Suppressor macrophage treated with lipopolysaccharide for 4 hours (primary cell): ENCODE results near the gene TGFBR3.
"Not testable (repeated sequence)": the region's sequence is repeated elsewhere in the genome, so short reads cannot be mapped to it uniquely, and the experiment has no call there.

Experiments used
- DNase-seq: peaks from one replicate; pipeline ENCODE4 v3.0.0-alpha.2; 2020

TGFBR3 gene

DNA sequence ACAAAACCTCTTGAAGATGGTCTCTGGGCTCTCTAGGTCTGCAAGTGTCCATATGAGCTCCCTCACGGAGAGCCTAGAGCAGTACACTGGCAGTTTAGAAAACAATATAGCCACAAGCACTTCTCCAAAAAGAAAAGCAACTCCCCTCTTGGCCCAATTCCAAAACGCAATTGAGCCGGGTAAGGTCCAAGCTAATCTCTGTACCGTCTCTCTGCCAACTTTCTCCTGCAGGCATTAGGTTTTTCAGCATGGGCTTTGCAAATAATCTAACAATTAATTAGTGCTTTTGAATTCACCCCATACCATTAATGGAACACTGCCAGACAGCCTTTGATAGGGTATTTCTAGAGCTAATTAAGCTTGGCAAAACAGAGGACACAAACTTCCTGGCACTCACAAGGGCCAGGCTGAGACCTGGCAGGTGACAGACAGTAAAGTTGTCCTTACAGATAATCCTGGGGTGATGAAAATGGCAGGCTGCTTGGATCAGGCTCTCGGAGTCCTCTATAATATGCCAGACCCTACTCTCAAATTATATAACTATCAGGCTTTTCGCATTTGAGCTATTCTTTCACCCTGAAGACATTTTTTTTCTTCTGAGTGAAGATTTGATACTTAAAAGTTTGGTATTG, 39.8 kb downstream of the TGFBR3 start:
- DNase-seq = peak; percentile 11

DNA sequence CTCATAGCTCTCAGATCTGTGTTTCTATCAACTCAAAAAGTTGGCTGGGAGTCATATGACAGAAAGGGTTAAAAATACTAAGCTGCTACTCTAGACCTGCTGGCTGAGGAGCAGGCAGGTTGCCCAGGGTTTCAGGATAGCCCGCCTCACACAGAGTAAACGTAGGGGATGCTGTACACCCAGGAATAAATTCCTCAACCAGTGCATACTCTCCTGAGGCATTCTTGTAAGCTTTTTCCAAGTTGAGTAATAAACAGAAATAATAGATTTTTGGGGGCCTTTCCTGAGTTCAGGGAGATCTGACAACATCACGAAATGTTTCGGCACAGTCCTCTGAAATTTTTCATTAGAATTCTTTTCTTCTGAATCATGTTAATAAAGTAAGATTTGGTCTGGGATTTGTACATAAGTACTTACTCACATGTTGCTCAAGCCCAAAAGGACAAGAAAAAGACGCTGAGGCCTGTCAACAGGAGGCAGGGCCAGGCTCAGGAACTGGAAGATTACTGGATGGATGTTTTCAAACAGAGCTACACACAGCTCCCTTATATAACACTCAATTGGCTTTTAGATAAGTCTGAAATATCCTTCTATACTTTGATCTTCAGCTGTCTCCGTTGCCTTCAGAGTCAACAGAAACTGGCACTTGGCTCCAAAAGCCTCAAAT, 41.0 kb downstream of the TGFBR3 start:
- no peak for DNase-seq

DNA sequence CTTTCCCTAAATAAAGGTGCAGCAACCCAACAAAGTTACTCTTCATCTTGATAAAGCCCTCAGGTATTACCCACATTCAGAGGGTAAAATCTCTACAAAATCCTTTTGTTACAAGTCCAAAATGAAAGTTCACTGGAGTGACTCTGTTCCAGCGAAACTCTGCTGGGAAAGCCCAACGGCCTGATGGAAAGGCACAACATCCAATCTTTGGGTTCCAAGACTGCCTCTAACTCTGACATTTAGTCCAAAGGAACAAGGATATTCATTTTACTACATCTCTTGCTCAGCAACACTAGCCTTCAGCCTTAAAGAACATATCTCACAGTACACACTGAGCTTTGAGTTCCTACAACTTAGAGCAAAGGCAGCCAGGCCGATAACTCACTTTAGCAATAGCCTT, 42.1 kb downstream of the TGFBR3 start:
- DNase-seq = no peak

DNA sequence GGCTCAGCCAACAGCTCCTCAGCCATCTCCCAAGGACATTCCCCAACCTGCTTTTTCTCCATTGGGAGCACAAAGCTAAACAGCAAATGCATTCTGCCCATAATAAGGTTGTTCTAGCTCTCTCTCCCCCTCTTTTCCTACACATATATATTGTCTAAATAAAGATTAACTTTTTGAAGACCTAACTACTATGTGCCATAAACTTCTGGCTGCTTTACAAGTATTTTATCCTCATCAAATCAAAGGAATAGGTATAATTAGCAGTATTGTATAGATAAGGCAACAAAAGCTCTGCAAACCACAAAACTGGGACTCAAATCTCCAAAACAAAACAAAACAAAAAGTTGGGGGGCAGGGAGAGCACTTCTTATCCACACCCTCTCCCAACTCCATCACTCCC, 43.4 kb downstream of the TGFBR3 start:
- DNase-seq = no peak

DNA sequence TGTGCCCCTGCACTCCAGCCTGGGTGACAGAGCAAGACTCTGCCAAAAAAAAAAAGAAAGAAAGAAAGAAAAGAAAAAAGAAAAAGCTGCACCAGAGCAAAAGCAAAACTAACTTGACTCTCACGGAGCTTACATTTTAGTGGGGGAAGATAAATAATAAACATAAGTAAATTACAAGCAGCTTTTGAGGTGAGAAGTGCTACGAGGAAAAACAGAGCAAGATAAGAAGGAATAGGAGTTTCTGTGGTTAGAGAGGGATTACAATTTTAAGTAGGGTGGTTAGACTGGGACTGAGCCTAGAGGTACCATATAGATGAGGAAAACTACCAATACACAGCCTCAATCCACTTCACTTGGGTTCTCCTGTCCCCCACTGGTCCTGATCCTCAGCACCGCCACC, 43.9 kb downstream of the TGFBR3 start:
- no peak for DNase-seq

DNA sequence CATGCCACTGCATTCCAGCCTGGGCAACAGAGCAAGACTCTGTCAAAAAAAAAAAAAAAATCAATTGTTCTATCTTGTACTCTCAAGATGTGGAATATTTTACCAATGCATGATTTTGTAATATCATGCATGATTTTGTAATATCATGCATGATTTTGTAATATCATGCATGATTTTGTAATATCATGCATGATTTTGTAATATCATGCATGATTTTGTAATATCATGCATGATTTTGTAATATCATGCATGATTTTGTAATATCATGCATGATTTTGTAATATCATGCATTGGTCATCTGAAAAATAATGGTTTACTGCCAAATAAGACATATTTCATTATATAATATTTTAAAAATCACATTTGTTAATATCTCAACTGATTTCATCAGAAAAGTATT, 45.7 kb downstream of the TGFBR3 start:
- not testable (repeated sequence) for DNase-seq

DNA sequence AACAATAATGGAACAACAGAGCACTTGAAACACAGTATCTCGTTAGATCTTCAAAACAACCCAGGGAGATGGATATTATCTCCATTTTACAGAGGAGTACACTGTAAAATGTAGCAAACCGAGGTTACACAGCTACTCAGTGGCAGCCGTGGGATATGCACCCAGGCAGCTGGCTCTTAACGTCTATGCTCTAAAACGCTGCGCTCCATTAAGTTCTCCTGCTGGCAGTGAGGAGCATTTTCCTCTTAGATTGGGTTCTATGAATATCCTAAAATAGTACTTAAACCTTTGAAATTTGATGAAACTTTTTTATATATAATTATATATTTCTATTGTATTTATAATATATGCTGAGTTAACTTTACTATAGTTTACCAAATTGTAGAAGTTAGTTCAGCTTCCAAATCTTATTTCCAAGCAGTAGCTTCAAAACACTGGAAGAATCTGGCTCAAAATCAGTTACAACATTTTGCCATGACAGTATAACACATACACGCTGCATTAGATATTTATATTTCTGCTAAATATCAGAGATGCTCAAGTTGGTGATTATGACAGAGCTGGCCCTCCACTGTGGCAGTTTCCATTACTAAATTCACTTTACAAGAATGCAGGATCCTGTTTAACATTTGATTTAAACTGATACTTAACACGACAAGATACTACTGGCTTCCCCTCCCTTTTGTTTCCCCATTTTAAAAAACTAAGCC, 49.5 kb downstream of the TGFBR3 start:
- no peak for DNase-seq

DNA sequence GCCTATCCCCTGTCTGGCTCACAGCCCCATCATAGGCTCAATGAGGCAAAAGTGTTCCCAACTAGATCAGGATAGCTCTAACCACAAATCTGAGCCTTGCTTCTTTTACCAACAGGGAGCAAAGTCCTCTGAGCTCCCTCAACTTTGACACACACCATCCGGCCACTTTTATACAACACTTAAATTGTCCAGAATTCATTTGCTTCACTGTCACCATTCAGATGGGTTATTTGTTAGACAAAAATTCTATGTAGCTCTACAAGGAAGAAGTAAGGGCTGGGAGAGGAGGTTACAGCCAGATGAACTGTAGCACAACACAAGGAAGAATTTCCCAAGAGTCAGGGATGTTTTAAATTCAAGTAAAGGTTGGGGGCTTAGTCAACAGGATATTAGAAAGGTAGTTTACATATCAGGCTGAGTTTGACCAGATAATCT, 50.8 kb downstream of the TGFBR3 start:
- DNase-seq = no peak

DNA sequence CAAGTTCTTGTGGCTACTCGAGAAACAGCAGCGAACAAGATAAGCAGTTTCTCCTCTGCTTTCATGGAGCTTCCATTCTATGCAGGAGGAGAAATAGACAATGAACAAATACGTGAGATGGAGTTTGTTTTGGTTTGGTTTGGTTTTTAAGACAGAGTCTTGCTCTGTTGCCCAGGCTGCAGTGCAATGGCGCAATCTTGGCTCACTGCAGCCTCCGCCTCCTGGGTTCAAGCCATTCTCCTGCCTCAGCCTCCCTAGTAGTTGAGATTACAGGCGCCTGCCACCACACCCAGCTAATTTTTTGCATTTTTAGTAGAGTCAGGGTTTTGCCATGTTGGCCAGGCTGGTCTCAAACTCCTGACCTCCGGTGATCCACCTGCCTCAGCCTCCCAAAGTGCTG, 51.4 kb downstream of the TGFBR3 start:
- DNase-seq = not testable (repeated sequence)

DNA sequence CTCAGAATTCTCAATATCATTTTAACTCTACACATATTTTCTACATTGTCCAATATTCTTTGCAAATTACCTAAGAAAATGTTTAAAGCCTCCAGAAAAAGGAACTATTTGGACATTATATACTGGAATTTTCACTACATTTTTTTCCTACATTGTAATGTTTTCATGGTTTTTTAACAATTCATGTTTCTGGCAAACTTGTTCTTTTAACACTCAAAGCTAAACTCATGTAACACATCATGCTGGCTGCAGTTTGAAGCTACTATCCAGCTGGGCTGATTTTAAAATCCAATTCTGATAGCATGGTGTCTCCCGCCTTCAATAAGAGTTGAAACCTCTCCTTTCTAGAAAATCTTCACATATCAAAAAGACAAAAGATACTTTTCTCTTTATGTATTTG, 52.0 kb downstream of the TGFBR3 start:
- no peak for DNase-seq

DNA sequence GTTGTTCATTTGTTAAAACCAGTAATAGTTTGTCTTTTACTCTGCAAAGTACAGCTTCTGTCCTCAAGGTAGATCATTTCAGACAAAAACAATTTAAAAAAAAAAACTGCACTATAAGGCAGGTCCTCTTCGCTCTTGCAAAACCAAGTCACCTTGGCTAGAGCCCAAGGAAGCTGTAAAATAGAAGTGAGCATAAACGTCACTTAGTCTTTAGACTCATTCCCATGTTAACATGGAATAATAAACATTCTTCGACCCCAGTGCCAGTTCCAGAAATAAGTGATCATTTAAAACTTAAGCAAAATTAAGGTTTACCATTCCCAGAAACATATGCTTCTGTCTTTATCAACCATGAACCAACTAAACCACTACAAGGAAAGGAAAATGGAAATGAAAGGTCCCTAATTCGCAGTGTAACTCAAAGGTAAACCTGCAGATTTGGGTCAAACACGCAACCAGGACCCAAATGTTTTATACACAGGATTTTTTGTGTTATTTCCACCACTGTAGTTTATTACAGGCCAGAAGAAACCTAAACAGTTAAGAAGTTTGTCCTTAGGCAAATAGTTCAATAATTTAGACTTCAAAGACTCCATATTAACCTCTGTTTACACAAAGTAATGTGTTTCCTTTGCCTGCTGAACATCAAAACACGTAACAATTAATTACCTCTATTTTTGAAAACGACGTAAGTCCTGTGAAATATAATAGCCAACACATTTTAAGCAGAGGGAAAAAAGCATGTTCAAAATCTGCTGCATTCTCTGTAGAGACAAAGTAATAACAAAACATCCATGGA, 54.6 kb downstream of the TGFBR3 start:
- no peak for DNase-seq

DNA sequence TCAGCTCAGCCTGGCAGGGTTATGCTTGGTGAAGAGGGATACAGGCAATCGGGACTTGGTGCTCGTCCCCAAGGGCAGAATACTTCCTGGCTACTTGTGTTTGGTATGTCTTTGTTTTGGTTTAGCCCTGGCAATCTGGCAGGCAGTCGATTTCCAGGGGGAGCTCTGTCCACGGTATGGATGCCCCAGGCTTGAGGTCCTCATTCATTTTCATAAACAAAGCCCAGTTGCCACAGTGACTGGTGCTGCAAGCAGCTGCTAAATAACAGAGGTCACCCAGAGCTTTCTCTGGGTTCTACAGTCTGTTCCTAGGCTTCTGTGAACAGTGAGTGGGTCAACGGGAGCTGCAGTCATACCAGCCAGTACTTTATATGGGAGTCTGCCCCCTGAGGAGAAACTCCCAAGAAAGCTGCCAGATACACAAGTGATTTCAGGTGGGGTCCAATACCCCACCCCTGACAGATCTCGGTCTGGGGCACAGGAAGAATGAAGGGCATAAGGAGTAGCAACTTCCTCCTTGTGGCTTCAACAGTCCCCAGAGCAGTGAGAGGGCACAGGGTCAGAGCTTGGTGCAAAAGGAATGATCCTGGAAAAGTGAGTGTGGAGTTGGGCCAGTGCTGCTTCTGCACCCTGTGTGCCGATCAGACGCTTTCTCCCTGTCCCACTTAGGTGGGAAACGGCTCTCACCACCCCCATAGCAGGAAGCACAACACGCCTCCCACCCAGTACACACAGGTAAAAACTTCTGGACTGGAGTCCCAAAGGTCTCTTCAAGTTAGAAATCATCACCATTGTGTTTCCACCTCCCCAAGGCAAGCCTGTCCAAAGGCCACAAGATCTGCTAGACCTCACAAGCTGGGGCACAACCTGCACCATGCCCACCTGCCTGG, 55.5 kb downstream of the TGFBR3 start:
- DNase-seq = no peak

DNA sequence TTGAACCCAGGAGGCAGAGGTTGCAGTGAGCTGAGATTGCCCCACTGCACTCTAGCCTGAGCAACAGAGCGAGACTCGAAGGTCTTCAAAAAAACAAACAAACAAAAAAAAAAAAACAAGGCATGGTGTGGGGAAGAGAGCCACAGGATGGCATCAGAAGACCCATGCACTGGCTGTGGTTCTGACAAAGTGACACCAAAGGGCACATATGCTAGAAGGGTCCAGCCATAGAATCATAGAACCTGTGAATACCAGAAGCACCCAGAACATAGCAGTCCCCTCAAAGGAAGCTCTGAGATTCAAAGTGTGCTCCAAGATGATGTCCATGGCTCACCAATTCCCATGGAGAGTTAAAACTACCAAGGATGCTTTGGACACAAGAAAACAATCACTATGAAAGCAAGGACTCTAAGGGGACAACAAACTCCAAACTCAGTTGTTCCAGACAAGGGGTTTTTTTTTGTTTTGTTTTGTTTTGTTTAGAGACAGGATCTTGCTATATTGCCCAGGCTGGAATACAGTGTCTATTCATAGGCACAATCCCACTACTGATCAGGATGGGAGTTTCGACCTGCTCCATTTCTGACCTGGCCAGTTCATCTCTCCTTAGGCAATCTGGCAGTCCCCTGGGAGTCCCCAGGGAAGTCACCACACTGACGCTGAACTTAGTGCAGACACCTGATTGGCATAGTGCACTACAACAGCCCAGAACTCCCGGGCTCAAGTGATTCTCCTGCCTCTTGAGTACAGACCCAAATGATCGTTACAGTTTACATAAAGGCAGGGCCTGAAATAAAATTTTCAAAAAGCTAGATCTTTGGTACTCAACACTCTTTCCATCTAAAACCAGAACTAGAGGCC, 56.4 kb downstream of the TGFBR3 start:
- DNase-seq = no peak

DNA sequence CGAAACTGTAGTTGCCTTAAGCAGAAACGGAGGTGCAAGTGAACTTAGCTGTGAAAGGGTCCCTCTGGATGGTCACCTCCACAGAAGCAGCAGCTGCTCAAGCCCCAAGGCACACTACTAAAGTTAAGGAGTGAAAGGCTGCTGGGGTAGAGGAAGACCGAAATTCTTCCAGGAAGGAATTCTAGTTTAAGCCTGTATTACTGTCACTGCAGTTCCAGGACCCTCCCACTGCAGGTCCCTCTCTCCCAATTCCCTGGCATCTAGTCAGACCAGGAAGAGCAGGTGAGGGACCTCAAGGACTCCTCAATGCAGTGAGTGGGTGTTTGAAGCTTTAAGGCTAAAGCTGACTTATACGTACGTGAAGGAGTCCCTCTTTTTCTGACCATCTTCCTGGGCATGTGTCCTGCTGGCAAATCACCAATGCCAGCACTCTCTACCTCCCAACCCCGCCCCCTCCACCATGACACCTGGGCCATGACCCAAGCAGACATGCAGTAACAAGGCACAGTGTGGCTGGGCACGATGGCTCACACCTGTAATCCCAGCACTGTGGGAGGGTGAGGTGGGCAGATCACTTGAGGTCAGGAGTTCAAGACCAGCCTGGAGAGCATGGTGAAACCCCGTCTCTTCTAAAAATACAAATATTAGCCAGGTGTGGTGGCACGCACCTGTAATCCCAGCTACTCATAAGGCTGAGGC, 57.2 kb downstream of the TGFBR3 start:
- DNase-seq = no peak

DNA sequence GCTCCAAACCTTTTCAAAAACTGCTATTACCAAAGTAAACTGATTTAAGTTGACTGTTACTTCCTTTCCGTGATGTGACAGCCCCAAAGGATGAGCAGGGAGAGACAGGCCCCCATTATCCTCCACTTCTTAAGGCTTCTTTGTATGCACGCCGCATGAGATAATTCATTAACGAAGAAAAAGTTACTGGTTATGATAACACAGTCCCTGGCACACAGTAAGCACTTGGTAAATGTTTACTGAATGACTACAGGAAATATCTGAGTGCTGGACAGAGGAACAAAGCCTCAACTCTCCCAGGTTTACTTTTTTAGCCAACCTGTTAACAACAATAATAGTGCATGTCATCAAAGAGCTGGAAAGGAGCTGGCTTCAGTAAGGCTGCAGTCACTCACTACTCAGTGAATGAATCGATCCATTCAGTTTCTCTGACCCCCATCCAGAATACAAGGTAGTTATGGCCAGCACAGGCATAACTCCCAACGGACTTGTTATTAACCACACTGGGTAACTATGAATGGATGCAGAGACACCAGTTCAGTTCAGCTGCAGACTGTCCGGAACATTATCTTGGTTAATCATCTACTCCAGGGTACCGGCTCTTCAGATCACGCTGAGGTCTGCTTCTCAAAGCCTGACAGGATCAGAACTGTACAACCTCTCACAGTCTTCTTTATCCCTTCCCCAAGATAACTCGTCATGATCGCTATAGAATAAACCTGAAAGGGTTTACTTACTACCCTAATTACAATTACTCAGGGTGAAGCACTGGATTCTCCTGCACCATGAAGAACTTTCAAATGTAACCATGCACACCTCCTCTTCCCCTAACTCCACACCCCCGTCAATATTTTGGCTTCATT, 58.3 kb downstream of the TGFBR3 start:
- no peak for DNase-seq

DNA sequence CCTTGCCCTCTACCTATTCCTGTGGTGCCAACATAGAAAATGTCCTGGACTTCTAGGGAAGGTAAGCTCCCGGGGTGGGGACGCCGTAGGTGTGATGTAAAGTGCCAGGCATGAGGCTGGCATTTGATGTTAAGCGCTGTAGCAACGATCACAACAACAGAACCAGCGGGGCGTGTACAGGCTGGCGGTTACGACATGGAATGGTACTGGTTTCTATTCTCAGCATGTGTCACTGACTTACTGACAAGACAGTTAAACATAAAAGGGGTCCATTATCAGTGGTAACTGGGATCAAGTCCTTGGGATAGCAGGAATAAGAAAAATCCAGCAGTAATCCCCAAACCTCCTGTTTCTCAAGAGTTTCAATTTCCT, 58.9 kb downstream of the TGFBR3 start:
- DNase-seq = no peak

DNA sequence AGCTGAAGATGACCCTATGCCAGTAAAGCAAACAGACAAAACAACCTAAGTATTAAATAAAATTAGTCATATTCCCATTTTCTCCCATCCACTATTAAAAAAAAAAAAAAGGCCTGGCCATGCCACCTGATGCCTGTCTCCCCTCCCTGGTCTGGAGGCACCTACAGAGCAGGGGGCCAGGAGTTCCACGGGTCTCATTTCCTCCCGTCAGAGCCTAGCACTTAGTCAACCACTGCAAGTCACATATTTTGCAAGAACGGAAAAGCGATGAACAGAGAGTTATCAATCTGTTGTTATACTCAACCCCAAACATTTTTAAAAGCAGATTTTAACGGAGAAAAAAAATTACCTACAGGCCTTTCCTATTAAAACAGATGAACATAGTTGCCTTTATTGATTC, 59.3 kb downstream of the TGFBR3 start:
- DNase-seq = no peak

DNA sequence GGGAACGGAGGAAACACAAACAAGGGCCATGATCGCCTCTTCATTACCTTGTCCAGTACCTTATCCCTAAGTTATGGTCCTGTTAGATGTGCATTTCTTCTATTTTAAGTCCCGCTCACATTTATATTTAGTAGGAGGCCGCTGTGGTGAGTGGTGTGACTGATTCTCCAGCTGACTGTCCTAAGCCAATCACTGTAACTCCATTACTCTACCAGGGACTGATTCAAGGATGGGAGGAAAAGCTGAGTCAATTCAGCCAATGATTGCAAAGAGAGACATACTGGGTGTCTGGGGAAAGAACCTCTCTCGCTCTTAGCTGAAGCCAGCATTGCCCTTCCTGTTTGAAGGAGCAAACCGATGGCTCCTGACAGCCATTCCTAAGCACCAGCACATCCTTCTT, 59.7 kb downstream of the TGFBR3 start:
- no peak for DNase-seq

DNA sequence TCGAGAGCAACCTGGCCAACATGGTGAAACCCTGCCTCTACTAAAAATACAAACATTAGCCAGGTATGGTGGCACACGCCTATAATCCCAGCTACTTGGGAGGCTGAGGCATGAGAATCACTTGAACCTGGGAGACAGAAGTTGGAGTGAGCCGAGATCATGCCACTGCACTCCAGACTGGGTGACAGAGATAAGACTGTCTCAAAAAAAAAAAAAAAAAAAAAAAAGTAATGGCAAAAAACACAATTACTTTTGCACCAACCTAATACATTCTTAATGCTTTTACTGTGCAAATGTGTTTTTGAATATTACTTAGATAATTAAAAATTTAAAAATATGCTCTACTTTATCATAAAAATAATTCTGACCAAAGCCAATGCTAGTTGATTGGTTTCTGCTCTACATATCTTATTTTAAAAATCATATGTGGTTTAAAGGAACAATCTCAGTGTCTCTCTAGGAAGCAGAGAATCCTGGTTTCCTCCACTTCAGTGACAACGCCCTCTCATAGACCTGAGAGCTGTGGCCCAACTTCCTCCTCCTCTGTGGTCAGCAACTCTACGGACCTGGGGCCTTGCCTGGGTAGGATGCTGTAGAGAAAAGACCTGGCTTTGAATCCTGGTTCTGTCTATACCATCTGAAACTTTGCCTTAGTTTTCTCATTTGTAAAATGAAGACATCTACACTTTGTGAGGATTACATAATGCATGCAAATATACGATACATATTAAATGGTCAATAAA, 64.7 kb downstream of the TGFBR3 start:
- no peak for DNase-seq
